IPS-18a (cell line): ENCODE data around the gene FILIP1L.

ENCODE experiments used
- H3K27ac ChIP-seq: one replicate; pipeline ENCODE4 v1.5.1; 2013; ENCODE audit warnings: low read length
- H3K27me3 ChIP-seq: one replicate; pipeline ENCODE4 v1.6.1; 2013; ENCODE audit warnings: mild to moderate bottlenecking, low read length; ENCODE audit not compliant: control insufficient read depth, insufficient read depth
- H3K36me3 ChIP-seq: one replicate; pipeline ENCODE4 v1.6.1; 2013; ENCODE audit warnings: low read depth, low read length; ENCODE audit not compliant: control insufficient read depth
- H3K4me1 ChIP-seq: one replicate; pipeline ENCODE4 v1.6.1; 2013; ENCODE audit warnings: low read depth, low read length; ENCODE audit not compliant: control insufficient read depth
- H3K4me3 ChIP-seq: one replicate; pipeline ENCODE4 v1.5.1; 2013; ENCODE audit warnings: low read length
- H3K9ac ChIP-seq: one replicate; pipeline ENCODE4 v1.6.1; 2013; ENCODE audit warnings: mild to moderate bottlenecking, low read length, moderate library complexity
- H3K9me3 ChIP-seq: one replicate; pipeline ENCODE4 v1.6.1; 2013; ENCODE audit warnings: low read depth, low read length; ENCODE audit not compliant: control insufficient read depth

The FILIP1L gene

DNA sequence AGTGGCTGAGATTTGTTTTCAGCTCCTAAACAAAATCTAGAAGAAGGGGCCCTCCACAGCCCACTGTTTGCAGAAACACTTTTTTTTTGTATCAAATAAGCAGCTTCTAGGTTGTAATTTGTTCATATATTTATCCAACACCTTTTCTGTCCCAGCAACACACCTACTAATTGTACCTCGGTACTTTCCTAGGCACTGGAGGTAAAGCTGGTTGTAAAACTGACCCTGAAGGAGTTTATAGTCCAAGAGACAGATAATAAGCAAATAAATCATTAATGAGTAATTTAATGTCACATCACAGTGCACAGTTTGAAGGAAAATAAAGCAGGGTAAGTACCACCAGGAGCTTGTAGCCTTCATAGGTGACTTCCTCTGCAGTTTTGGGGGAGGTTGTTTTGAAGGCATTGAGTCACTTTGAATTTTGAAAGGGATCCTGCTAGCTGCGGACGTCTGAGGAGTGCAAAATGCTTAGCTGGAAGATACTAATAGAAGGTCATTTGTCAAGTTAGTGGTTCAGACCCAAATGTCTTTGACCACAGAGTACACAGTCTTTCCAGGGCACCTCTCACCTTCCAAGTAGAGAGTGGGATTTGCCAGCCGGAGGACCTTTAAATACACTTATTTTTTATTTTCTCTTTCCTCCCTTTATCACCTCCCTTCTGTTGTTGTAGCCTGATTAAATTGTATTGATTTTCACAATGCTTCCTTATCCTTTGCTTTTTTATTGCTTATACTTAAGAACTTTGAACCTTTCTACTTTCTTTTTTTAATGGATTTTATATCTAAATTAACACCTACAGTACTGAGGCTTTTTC, 242.9 kb downstream of the FILIP1L start:
- Histone ChIP-seq H3K9me3 (no peaks in the 10 kb centered on the region), H3K27me3 (peaks cover 88% of the 10 kb centered on the region), H3K4me1 (peaks cover 7% of the 10 kb centered on the region), H3K4me3 (no peak overlapping the region), H3K36me3 (no peaks in the 10 kb centered on the region), H3K9ac (no peak overlapping the region), H3K27ac (no peak overlapping the region)

- Histone ChIP-seq H3K36me3 (no peaks in the 10 kb centered on the region), H3K9me3 (no peaks in the 10 kb centered on the region), H3K27ac (no peak overlapping the region), H3K4me3 (no peak overlapping the region), H3K9ac (no peak overlapping the region), H3K4me1 (peaks cover 5% of the 10 kb centered on the region), H3K27me3 (peaks cover 91% of the 10 kb centered on the region)
These were observed 243.6 kb downstream of the FILIP1L start for GRCh38 chr3:99870712-99871111.

DNA sequence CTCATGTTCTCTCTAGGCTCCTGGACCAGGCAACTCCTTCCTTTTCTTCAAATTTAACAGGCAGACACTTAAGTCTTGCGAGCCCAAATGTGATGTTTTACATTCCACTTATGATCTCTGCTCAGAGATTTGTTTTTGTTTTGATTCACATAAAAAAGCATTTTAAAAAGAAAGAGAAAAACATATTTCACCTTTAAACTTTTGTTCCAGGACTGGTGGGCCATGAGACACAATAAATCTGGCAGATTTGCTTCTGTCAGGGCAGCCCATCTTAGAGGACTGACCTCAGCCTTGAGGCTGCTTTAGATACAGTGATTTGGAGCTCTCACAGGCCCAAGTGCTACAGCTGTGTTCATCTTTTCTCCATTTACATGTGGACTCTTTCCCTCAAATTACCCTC, 244.7 kb downstream of the FILIP1L start:
- Histone ChIP-seq H3K36me3 (no peaks in the 10 kb centered on the region), H3K9ac (no peak overlapping the region), H3K4me3 (no peak overlapping the region), H3K27ac (no peak overlapping the region), H3K4me1 (no peaks in the 10 kb centered on the region), H3K9me3 (no peaks in the 10 kb centered on the region), H3K27me3 (peaks cover 81% of the 10 kb centered on the region)

DNA sequence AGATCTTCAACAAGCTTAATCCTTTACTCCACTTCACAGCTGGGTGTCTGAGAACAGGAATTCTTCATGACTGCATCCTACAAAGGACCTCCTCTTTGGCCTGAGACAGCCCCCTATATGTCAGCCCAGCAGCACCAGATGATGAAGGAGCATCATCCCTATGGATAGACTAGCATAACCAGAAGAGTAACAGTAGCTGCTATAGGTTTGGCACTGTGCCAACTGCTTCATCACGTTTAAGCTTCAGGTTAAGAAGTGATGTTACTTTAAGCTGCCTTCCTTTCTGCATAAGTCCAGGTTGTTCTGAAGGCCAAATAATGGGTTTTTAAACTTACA, 246.0 kb downstream of the FILIP1L start:
- H3K27ac ChIP-seq = no peak overlapping the region
- H3K36me3 ChIP-seq = no peaks in the 10 kb centered on the region
- no peaks in the 10 kb centered on the region for H3K9me3 ChIP-seq

DNA sequence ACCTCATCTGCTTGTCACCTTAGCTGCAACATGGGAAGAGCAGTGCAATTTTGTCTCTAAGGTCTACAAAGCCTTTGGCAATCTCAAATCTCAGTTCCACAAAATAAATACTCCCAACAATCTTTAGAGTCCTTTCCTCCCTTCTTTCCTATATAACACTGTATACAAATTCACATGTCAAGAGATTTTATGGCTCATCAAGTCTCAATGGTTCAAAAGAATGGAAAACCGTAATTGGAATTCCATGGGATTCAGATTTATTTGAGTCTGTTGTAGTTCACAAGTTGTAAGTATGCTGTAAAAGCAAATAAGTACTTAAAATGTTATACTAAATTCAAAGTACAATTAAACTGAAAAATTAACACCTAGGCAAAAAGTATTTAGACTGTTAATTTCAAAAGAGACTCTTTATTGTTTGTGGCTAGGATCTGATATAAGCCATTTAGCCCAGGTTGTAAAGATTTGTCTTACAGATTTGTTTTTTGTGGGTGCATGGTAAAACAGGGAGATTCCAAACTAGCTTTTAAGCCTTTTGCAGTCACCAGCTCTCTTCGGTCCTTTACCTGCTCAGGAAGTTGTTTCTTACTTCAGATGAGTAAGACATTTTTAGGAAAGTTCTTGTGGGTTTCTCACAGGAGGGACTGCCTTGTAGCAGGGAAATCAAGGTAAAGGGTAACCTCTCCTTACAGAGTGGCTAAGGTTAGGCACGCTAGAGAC, 246.5 kb downstream of the FILIP1L start:
- peaks cover 62% of the 10 kb centered on the region for H3K27me3 ChIP-seq
- no peak overlapping the region for H3K9ac ChIP-seq
- no peaks in the 10 kb centered on the region for H3K4me1 ChIP-seq
- no peaks in the 10 kb centered on the region for H3K36me3 ChIP-seq
- no peak overlapping the region for H3K4me3 ChIP-seq
- no peaks in the 10 kb centered on the region for H3K9me3 ChIP-seq
- H3K27ac ChIP-seq = no peak overlapping the region

More for the DNA sequence above, 246.0 kb downstream of the FILIP1L start:
- Histone ChIP-seq H3K9ac (no peak overlapping the region), H3K4me3 (no peak overlapping the region), H3K4me1 (no peaks in the 10 kb centered on the region), H3K27me3 (peaks cover 68% of the 10 kb centered on the region)

GRCh38 chr3:99866261-99866761, 248.0 kb downstream of the FILIP1L start:
- H3K9me3 ChIP-seq = no peaks in the 10 kb centered on the region
- H3K27me3 ChIP-seq = peaks cover 51% of the 10 kb centered on the region
- H3K4me1 ChIP-seq = no peaks in the 10 kb centered on the region
- H3K4me3 ChIP-seq = no peak overlapping the region
- no peak overlapping the region for H3K27ac ChIP-seq
- no peak overlapping the region for H3K9ac ChIP-seq
- H3K36me3 ChIP-seq = no peaks in the 10 kb centered on the region

GRCh38 chr3:99865321-99865720, 249.0 kb downstream of the FILIP1L start:
- Histone ChIP-seq H3K36me3 (no peaks in the 10 kb centered on the region), H3K9me3 (no peaks in the 10 kb centered on the region)

DNA sequence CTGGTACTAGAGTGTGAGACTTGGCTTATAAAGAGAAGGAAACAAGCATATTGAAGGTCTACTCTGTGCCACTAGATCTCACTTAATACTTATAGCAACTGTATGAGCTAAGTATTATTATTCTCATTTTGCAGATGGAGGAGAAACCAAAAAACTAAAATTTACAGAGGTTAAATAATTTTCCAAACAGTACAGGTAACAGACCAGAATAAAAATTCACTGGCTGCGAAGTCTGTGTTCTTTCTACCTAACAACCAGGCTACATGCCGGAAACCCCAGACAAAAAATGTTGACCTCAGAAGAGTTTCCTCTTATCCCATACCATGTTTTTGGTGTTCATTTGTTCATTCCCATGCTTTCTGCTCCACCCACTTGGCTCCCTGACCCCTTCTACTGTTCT, 250.0 kb downstream of the FILIP1L start:
- Histone ChIP-seq H3K9ac (no peak overlapping the region), H3K27me3 (peaks cover 35% of the 10 kb centered on the region), H3K36me3 (no peaks in the 10 kb centered on the region), H3K27ac (no peak overlapping the region), H3K4me3 (no peak overlapping the region), H3K9me3 (no peaks in the 10 kb centered on the region), H3K4me1 (no peaks in the 10 kb centered on the region)

More at GRCh38 chr3:99865321-99865720, 249.0 kb downstream of the FILIP1L start:
- peaks cover 45% of the 10 kb centered on the region for H3K27me3 ChIP-seq
- no peak overlapping the region for H3K27ac ChIP-seq
- H3K4me3 ChIP-seq = no peak overlapping the region
- no peaks in the 10 kb centered on the region for H3K4me1 ChIP-seq
- no peak overlapping the region for H3K9ac ChIP-seq

DNA sequence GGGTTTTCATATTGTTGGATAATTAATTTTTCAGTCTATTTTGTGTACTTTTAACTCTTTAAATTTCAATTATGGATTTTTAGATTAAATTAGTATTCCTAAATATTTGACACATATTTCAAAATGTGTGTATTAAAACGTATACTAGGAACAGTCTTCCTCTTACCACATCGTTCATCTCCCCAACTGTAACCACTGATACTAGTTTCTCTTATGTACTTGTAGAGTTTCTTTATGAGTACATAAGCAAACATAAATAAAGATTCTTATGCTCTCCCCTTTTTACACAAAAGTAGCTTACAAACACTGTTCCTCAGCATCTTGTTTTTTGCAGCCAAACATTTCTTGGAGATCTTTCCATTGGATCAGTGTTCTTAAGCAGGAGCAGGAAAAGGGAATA, 250.7 kb downstream of the FILIP1L start:
- Histone ChIP-seq H3K9me3 (no peaks in the 10 kb centered on the region), H3K27ac (no peak overlapping the region), H3K4me3 (no peak overlapping the region), H3K4me1 (no peaks in the 10 kb centered on the region), H3K27me3 (peaks cover 28% of the 10 kb centered on the region), H3K9ac (no peak overlapping the region), H3K36me3 (no peaks in the 10 kb centered on the region)

DNA sequence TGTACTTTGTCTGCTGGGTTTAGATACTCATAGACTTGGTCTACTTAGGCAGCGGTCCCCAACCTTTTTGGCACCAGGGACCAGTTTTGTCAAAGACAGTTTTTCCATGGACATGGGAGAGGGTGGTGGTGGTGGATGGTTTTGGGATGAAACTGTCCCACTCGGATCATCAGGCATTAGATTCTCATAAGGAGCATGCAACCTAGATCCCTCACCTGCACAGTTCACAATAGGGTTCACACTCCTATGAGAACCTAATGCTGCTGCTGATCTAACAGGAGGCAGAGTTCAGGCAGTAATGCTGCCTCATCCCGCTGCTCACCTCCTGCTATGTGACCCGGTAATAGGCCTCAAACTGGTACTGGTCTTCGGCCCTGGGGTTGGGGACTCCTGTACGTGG, 251.3 kb downstream of the FILIP1L start:
- no peak overlapping the region for H3K4me3 ChIP-seq
- no peaks in the 10 kb centered on the region for H3K4me1 ChIP-seq
- peaks cover 22% of the 10 kb centered on the region for H3K27me3 ChIP-seq
- H3K36me3 ChIP-seq = no peaks in the 10 kb centered on the region
- no peak overlapping the region for H3K27ac ChIP-seq
- H3K9ac ChIP-seq = no peak overlapping the region
- no peaks in the 10 kb centered on the region for H3K9me3 ChIP-seq

GRCh38 chr3:99862208-99862607, 252.1 kb downstream of the FILIP1L start:
- Histone ChIP-seq H3K4me3 (no peak overlapping the region), H3K36me3 (no peaks in the 10 kb centered on the region), H3K9ac (no peak overlapping the region), H3K9me3 (no peaks in the 10 kb centered on the region), H3K27me3 (peaks cover 14% of the 10 kb centered on the region), H3K27ac (no peak overlapping the region), H3K4me1 (no peaks in the 10 kb centered on the region)
